Ecto neural progenitor cell (in vitro differentiated cells): ENCODE measurements around the gene KCNT2.
"Not testable (repeated sequence)": the region's sequence is repeated elsewhere in the genome, so short reads cannot be mapped to it uniquely, and the experiment has no call there.

Experiments
- DNase-seq: peaks from one replicate; pipeline ENCODE4 v3.0.0-alpha.2; 2018; ENCODE audit warnings: low spot score

The KCNT2 gene

GRCh38 chr1:196608390-196609369 is at the start of gene KCNT2:
Gene KCNT2, minus strand, starts transcription at chr1:196608440. Its CDS starts 131 bp downstream, at chr1:196608309.
- peak; percentile 95 for DNase-seq

- no peak for DNase-seq
These were observed 47.3 kb upstream of the KCNT2 start for GRCh38 chr1:196655494-196655893.

GRCh38 chr1:196655071-196655470 is 46.8 kb upstream of the KCNT2 start:
- no peak for DNase-seq

GRCh38 chr1:196654271-196654670 is 46.0 kb upstream of the KCNT2 start:
- DNase-seq, result no peak

GRCh38 chr1:196651637-196652215 is 43.5 kb upstream of the KCNT2 start, which contains the start of gene CFH:
Gene CFH, plus strand, starts transcription at chr1:196652043. Its CDS starts 75 bp downstream, at chr1:196652118.
- DNase-seq, result no peak

GRCh38 chr1:196651079-196651478 is 42.8 kb upstream of the KCNT2 start:
- no peak for DNase-seq

GRCh38 chr1:196650403-196650802 is 42.2 kb upstream of the KCNT2 start:
- DNase-seq, result no peak

GRCh38 chr1:196649990-196650389 is 41.8 kb upstream of the KCNT2 start:
- no peak for DNase-seq

- no peak for DNase-seq
These were observed 32.7 kb upstream of the KCNT2 start for GRCh38 chr1:196640976-196641375.

GRCh38 chr1:196639291-196639690 is 31.1 kb upstream of the KCNT2 start:
- DNase-seq, result not testable (repeated sequence)

- DNase-seq, result no peak
These were observed 30.2 kb upstream of the KCNT2 start for GRCh38 chr1:196638466-196638865.

GRCh38 chr1:196637606-196638005 is 29.4 kb upstream of the KCNT2 start:
- no peak for DNase-seq

GRCh38 chr1:196628838-196629237 is 20.6 kb upstream of the KCNT2 start:
- DNase-seq, result no peak

- no peak for DNase-seq
These were observed 14.8 kb upstream of the KCNT2 start for GRCh38 chr1:196623079-196623478.

GRCh38 chr1:196619721-196620120 is 11.5 kb upstream of the KCNT2 start:
- DNase-seq, result no peak

- no peak for DNase-seq
These were observed 3.6 kb upstream of the KCNT2 start for GRCh38 chr1:196611873-196612272.

- no peak for DNase-seq
These were observed 1.1 kb upstream of the KCNT2 start for GRCh38 chr1:196609370-196609737.

GRCh38 chr1:196607981-196608380 is 259 bp downstream of the KCNT2 start:
- no peak for DNase-seq

- DNase-seq, result no peak
These were observed 4.6 kb downstream of the KCNT2 start for GRCh38 chr1:196603651-196604050.

GRCh38 chr1:196598942-196599748 is 9.1 kb downstream of the KCNT2 start:
- no peak for DNase-seq

- DNase-seq, result no peak
These were observed 13.5 kb downstream of the KCNT2 start for GRCh38 chr1:196594700-196595099.

GRCh38 chr1:196593955-196594354 is 14.3 kb downstream of the KCNT2 start:
- no peak for DNase-seq
